Fibroblast of lung (primary cell): Measurements from ENCODE around the gene NRF1. TPM values are rescaled to one million over a fixed set of nuclear protein-coding genes. Genes with fewer than 3 reads are reported as not detected.

ENCODE experiments used
- DNase-seq, 2 donors: peaks; one replicate each; pipeline versions ENCODE4 v3.0.0 to v3.0.0-alpha.2; 2010; ENCODE audit warnings: low read depth in 2 of 2
- H2AFZ ChIP-seq: 2 replicates; pipeline ENCODE4 v1.5.1; 2012; ENCODE audit warnings: low read length, control low read depth, inconsistent platforms
- H3K27ac ChIP-seq: 2 replicates; pipeline ENCODE4 v1.5.1; 2011; ENCODE audit warnings: low read length, control low read depth; ENCODE audit not compliant: insufficient read depth
- H3K27me3 ChIP-seq: 2 replicates; pipeline ENCODE4 v1.5.1; 2011; ENCODE audit warnings: mild to moderate bottlenecking, low read length; ENCODE audit not compliant: control insufficient read depth, insufficient read depth
- H3K36me3 ChIP-seq: 2 replicates; pipeline ENCODE4 v1.5.1; 2011; ENCODE audit warnings: low read length; ENCODE audit not compliant: control insufficient read depth, insufficient read depth
- H3K4me1 ChIP-seq: 2 replicates; pipeline ENCODE4 v1.5.1; 2011; ENCODE audit warnings: low read length; ENCODE audit not compliant: control insufficient read depth, insufficient read depth; ENCODE audit errors: extremely low read depth
- H3K4me2 ChIP-seq: 2 replicates; pipeline ENCODE4 v1.5.1; 2011; ENCODE audit warnings: low read length, control low read depth; ENCODE audit not compliant: insufficient read depth; ENCODE audit errors: extremely low read depth
- H3K4me3 ChIP-seq, 4 experiments: fragments of 200-600 bp in 1 of 4; sonication (generic) in 1 of 4; replicated peaks in 1 of 4; 2 replicates each; pipeline ENCODE4 v1.5.1; 2011 to 2016; ENCODE audit warnings: low read length in 4 of 4, low read depth in 3 of 4, mild to moderate bottlenecking in 3 of 4, control low read depth in 2 of 4, inconsistent platforms in 1 of 4, mixed read lengths in 1 of 4; ENCODE audit not compliant: insufficient read depth in 1 of 4; ENCODE audit errors: control extremely low read depth in 1 of 4
- H3K79me2 ChIP-seq: 2 replicates; pipeline ENCODE4 v1.5.1; 2012; ENCODE audit warnings: mild to moderate bottlenecking, low read length, inconsistent platforms; ENCODE audit not compliant: control insufficient read depth, insufficient read depth
- H3K9ac ChIP-seq: 2 replicates; pipeline ENCODE4 v1.5.1; 2011; ENCODE audit warnings: mild to moderate bottlenecking, low read length, control low read depth; ENCODE audit not compliant: insufficient read depth
- H3K9me3 ChIP-seq: 2 replicates; pipeline ENCODE4 v1.5.1; 2012; ENCODE audit warnings: low read depth, low read length; ENCODE audit not compliant: control insufficient read depth, insufficient read depth
- H4K20me1 ChIP-seq: 2 replicates; pipeline ENCODE4 v1.5.1; 2011; ENCODE audit warnings: low read length; ENCODE audit not compliant: control insufficient read depth, insufficient read depth; ENCODE audit errors: extremely low read depth
- CTCF ChIP-seq, 2 donors: IDR thresholded peaks in 1 of 2; conservative IDR thresholded peaks in 1 of 2; 1 replicate in 1 of 2; 2 replicates in 1 of 2; pipeline ENCODE4 v1.5.1; 2011 to 2012; ENCODE audit warnings: low read length in 2 of 2, control low read depth in 1 of 2, inconsistent platforms in 1 of 2, low read depth in 1 of 2, mild to moderate bottlenecking in 1 of 2
- EZH2 ChIP-seq: IDR thresholded peaks from 2 replicates; pipeline ENCODE4 v1.5.1; 2012; ENCODE audit warnings: low read length, control low read depth, mild to moderate bottlenecking; ENCODE audit errors: missing control alignments
- polyA plus RNA-seq, 2 donors: library from polyadenylated mRNA; depleted of rRNA in 1 of 2; stranded (reverse) in 1 of 2; unstranded in 1 of 2; fragments of >200 nt; gene quantifications; 2 replicates each; pipeline ENCODE4 v1.2.1, GENCODE V29; 2011 to 2012; ENCODE audit warnings: missing spikeins in 1 of 2
- total RNA-seq: library from RNA; depleted of rRNA; stranded (reverse); fragments of >200 nt; gene quantifications from 2 replicates; pipeline ENCODE4 v1.2.1, GENCODE V29; 2014

Gene NRF1
- total and polyA plus RNA-seq, 2 donors (not counting 1 experiment from before 2014, with no cell fraction given) = 7.3 to 15.5 TPM

- H3K27me3 ChIP-seq = no peaks in the 10 kb centered on the region
- H2AFZ ChIP-seq = no peak overlapping the region
- TF ChIP-seq EZH2 (no peak), CTCF (conservative IDR thresholded peaks at IDR 0.05 in 1 of 2, IDR thresholded peaks at IDR 0.05 in 1 of 2; ENCODE audit: low read depth in 1 of 2, low read length in 2 of 2) (no peak)
- no peaks in the 10 kb centered on the region for H3K4me1 ChIP-seq
- H4K20me1 ChIP-seq = no peaks in the 10 kb centered on the region
- H3K4me2 ChIP-seq = no peak overlapping the region
- no peaks in the 10 kb centered on the region for H3K9me3 ChIP-seq
- no peak for DNase-seq
- no peaks in the 10 kb centered on the region for H3K36me3 ChIP-seq
- no peak overlapping the region for H3K9ac ChIP-seq
- H3K79me2 ChIP-seq = no peaks in the 10 kb centered on the region
- H3K27ac ChIP-seq = no peak overlapping the region
- no peak overlapping the region for H3K4me3 ChIP-seq
Observed at GRCh38 chr7:129796186-129796775, 184.8 kb downstream of the NRF1 start.

DNA sequence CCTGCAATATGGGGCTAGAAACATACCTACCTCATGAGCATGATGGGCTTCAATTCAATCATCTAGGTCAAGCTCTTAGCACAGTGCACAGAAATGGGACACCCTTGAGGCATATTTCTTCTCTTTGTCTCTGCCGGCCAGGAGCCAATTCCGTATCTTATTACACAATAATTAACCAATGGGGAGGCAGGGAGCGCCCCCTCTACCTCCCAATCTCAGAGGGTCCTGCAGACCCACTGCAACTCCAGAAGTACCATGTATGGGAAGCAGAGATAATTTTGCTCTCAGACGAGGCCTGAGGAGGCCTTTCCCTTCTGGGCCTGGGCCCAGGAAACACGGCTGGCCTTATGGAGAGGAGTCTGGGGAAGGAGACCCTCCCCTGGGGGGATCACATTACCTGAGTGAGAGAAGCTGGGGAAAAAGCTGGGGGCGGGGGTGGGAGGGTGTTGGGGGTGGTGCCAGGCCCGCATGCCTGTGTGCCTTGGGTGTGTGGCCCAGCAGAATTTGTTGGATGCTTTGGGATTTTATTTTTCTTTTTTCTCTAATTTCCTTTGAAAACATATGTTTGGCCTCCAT, 185.8 kb downstream of the NRF1 start:
- Histone ChIP-seq H3K9ac (no peak overlapping the region), H3K9me3 (no peaks in the 10 kb centered on the region), H3K4me2 (no peak overlapping the region), H2AFZ (no peak overlapping the region), H3K27me3 (no peaks in the 10 kb centered on the region), H3K4me1 (no peaks in the 10 kb centered on the region), H3K4me3 (no peak overlapping the region), H3K36me3 (no peaks in the 10 kb centered on the region), H4K20me1 (no peaks in the 10 kb centered on the region), H3K79me2 (no peaks in the 10 kb centered on the region), H3K27ac (no peak overlapping the region)
- DNase-seq = no peak
- TF ChIP-seq CTCF (conservative IDR thresholded peaks at IDR 0.05 in 1 of 2, IDR thresholded peaks at IDR 0.05 in 1 of 2; ENCODE audit: low read depth in 1 of 2, low read length in 2 of 2) = no peak
- no peak for TF ChIP-seq EZH2

DNA sequence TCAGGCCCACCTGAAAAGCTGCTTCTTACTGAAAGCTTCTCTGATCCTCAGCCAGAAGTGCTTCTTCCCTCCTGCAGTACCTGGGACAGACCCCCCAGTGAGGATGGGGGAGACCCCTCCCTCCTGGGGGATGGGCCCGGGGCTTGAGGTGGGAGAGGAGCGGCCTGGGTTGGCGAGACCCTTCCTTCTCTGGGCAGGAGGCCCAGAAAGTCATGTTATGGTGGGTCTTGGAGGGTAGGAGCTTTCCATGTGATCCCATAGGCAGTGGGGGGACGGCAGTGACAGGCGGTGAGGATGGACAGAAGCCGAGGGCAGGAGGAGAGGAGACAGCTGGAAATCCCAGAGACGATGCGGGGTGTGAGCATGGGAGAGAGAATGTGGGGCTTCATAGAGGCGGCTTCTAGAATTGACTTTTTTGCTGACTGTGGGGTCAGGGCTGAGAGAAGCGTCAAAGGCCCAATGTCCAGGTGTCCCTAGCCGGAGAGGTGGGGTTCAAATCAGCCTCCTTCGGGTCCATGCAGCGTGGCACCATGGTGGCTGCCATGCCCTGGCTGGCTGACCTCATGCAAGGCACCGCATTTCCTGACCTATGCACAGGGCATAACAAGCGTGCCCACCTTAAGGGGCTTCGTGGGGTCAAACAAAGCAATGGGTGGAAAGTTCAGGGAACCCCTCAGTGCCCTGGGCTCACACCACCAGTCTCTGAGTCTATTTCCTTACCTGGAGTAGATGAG, 187.3 kb downstream of the NRF1 start:
- no peak for DNase-seq

More for the DNA sequence above, 187.3 kb downstream of the NRF1 start:
- H2AFZ ChIP-seq = no peak overlapping the region
- H3K36me3 ChIP-seq = no peaks in the 10 kb centered on the region
- no peak overlapping the region for H3K4me2 ChIP-seq
- no peaks in the 10 kb centered on the region for H4K20me1 ChIP-seq
- no peaks in the 10 kb centered on the region for H3K27me3 ChIP-seq
- H3K79me2 ChIP-seq = no peaks in the 10 kb centered on the region
- H3K9me3 ChIP-seq = no peaks in the 10 kb centered on the region
- H3K9ac ChIP-seq = no peak overlapping the region
- H3K4me1 ChIP-seq = no peaks in the 10 kb centered on the region
- no peak overlapping the region for H3K4me3 ChIP-seq
- H3K27ac ChIP-seq = no peak overlapping the region
- no peak for TF ChIP-seq CTCF (conservative IDR thresholded peaks at IDR 0.05 in 1 of 2, IDR thresholded peaks at IDR 0.05 in 1 of 2; ENCODE audit: low read depth in 1 of 2, low read length in 2 of 2)
- TF ChIP-seq EZH2 = no peak
